ENCODE results near the gene HAL. TPM values are rescaled to one million over a fixed set of nuclear protein-coding genes. Genes with fewer than 3 reads are reported as not detected.

HAL gene
- total RNA-seq, 1 experiment from 2014 or later = 1.8 TPM

GRCh38 chr12:95944108-95944704, 51.9 kb downstream of the HAL start:
- Histone ChIP-seq H3K9me3 (ENCODE audit: control insufficient read depth in 1 of 2, insufficient read depth in 1 of 2, low read depth in 1 of 2, low read length in 2 of 2) (no peaks in the 10 kb centered on the region), H3K4me2 (ENCODE audit: low read length) (peak overlapping the region; percentile 91), H3K27ac (ENCODE audit: low read depth, low read length) (no peak overlapping the region), H2AFZ (ENCODE audit: low read depth, low read length, poor library complexity, severe bottlenecking) (peak overlapping the region; percentile 99), H3K27me3 (ENCODE audit: insufficient read depth, low read length) (0 out of 2 replicates have a peak, but pooled peaks cover 6% of the 10 kb centered on the region), H3K79me2 (ENCODE audit: insufficient read depth, low read length) (no peaks in the 10 kb centered on the region), H3K9ac (ENCODE audit: low read length) (peak overlapping the region; percentile 81; the same call in 1 of the 2 replicates), H3K4me1 (ENCODE audit: control insufficient read depth in 1 of 2, insufficient read depth in 2 of 2, low read length in 2 of 2) (peaks cover 4 to 8% of the 10 kb centered on the region in 2 experiments; a peak in 3 of 4 replicates), H3K9me2 (ENCODE audit: insufficient read depth) (no peaks in the 10 kb centered on the region), H3K36me3 (ENCODE audit: control insufficient read depth in 1 of 2, insufficient read depth in 2 of 2, low read length in 2 of 2) (no peaks in the 10 kb centered on the region), H4K20me1 (ENCODE audit: insufficient read depth) (no peaks in the 10 kb centered on the region), H3K4me3 (replicated peaks in 1 of 2; ENCODE audit: low read depth in 1 of 2, low read length in 2 of 2) (peak overlapping the region; percentile 76 to 89; a peak in 3 of 4 replicates)
- ATAC-seq = no peak
- CTCF ChIA-PET = interaction anchor here (1.3 kb wide), 1 partner anchor 26 kb away, joined by 4 read pairs; no protein-coding TSS in a partner anchor
- POLR2A ChIA-PET = interaction anchor here (2.5 kb wide), 1 partner anchor 10 kb away, joined by 11 read pairs; no protein-coding TSS in a partner anchor
- DNase-seq (ENCODE audit: low read depth, low spot score) = no peak
- intact Hi-C loops (cut with micrococcal nuclease) = no loop called here
- no TSS peak for BruUV-seq (replicated peaks)
- TF ChIP-seq, protein P1, sequence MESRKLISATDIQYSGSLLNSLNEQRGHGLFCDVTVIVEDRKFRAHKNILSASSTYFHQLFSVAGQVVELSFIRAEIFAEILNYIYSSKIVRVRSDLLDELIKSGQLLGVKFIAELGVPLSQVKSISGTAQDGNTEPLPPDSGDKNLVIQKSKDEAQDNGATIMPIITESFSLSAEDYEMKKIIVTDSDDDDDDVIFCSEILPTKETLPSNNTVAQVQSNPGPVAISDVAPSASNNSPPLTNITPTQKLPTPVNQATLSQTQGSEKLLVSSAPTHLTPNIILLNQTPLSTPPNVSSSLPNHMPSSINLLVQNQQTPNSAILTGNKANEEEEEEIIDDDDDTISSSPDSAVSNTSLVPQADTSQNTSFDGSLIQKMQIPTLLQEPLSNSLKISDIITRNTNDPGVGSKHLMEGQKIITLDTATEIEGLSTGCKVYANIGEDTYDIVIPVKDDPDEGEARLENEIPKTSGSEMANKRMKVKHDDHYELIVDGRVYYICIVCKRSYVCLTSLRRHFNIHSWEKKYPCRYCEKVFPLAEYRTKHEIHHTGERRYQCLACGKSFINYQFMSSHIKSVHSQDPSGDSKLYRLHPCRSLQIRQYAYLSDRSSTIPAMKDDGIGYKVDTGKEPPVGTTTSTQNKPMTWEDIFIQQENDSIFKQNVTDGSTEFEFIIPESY (IDR thresholded peaks at IDR 0.05; ENCODE audit: extremely low read depth, insufficient replicate concordance, low read length) = no peak
- TF ChIP-seq SRF (IDR thresholded peaks at IDR 0.05; ENCODE audit: low read depth) (no peak), YY1 (IDR thresholded peaks at IDR 0.05; ENCODE audit: extremely low read depth, insufficient replicate concordance, low read depth, low read length) (no peak), ELF1 (IDR thresholded peaks at IDR 0.05; ENCODE audit: borderline replicate concordance, low read depth) (no peak), SIN3A (IDR thresholded peaks at IDR 0.05; ENCODE audit: low read depth) (no peak), CEBPB (IDR thresholded peaks at IDR 0.05; ENCODE audit: low read depth) (no peak)
- TF ChIP-seq, protein P2, sequence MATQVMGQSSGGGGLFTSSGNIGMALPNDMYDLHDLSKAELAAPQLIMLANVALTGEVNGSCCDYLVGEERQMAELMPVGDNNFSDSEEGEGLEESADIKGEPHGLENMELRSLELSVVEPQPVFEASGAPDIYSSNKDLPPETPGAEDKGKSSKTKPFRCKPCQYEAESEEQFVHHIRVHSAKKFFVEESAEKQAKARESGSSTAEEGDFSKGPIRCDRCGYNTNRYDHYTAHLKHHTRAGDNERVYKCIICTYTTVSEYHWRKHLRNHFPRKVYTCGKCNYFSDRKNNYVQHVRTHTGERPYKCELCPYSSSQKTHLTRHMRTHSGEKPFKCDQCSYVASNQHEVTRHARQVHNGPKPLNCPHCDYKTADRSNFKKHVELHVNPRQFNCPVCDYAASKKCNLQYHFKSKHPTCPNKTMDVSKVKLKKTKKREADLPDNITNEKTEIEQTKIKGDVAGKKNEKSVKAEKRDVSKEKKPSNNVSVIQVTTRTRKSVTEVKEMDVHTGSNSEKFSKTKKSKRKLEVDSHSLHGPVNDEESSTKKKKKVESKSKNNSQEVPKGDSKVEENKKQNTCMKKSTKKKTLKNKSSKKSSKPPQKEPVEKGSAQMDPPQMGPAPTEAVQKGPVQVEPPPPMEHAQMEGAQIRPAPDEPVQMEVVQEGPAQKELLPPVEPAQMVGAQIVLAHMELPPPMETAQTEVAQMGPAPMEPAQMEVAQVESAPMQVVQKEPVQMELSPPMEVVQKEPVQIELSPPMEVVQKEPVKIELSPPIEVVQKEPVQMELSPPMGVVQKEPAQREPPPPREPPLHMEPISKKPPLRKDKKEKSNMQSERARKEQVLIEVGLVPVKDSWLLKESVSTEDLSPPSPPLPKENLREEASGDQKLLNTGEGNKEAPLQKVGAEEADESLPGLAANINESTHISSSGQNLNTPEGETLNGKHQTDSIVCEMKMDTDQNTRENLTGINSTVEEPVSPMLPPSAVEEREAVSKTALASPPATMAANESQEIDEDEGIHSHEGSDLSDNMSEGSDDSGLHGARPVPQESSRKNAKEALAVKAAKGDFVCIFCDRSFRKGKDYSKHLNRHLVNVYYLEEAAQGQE (IDR thresholded peaks at IDR 0.05; ENCODE audit: low read depth) = no peak
- RAD21 ChIA-PET (ENCODE audit: low non-redundant PET in 1 of 2, low total read pairs in 2 of 2, uncharacterized antibody in 2 of 2, unreplicated experiment in 2 of 2) = no interaction called here
